ENCODE data around the gene KRTAP5-9. TPM values are rescaled to one million over a fixed set of nuclear protein-coding genes. Genes with fewer than 3 reads are reported as not detected.
A peak's percentile ranks its signal among the peaks of the same experiment; 100 is the strongest.
"Not testable (repeated sequence)": the region's sequence is repeated elsewhere in the genome, so short reads cannot be mapped to it uniquely, and the experiment has no call there.

KRTAP5-9 gene
- total RNA-seq, 1 donor, result 0.27 TPM

DNA sequence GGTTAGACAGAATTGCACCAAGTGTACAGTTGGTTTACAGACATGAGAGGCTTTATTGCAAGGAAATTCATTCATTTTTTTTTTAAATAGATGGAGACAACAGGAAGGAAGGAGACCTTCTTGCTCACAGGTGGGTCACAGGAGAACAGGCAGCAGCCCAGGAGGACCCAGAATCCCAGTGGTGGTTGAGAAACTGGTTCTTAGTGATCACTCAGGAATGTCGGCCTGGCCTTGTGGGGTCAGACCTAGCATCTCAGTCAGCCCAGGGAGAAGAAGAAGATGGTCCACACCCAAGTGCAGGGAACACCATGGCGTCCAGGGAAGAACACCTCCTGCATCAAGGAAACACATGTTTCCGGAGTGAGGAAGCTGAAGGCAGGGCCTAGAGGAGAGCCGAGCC, 33.6 kb downstream of the KRTAP5-9 start:
- DNase-seq (ENCODE audit: low read depth in 2 of 3, low spot score in 2 of 3), result no peak

DNA sequence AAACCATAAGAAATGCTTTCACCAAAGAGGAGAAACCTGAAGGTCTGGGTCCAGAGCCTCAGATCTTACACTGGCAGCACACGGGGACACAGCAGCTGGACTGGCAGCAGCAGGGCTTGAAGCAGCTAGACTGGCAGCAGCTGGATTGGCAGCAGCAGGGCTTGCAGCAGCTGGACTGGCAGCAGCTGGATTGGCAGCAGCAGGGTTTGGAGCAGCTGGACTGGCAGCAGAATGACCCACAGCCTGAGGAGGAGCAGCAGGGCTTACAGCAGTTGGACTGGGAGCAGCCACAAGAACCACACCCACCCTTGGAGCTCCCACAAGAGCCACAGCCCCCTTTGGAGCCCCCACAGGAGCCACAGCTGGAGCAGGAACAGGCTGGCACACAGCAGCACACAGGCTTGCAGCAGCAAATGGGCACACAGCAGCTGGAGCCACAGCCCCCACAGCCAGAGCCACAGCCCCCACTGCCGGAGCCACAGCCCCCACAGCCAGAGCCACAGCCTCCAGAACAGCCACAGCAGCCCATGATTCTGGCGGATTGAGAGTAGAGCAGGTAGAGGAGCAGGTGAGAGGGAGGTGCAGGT, 34.2 kb downstream of the KRTAP5-9 start, which contains the start of gene KRTAP5-11:
TSS of gene KRTAP5-11 (minus strand) at position 567 of the 587 bp plus-strand sequence. CDS start at position 529, 38 bp downstream.
- DNase-seq (ENCODE audit: low read depth in 2 of 3, low spot score in 2 of 3), result no peak

DNA sequence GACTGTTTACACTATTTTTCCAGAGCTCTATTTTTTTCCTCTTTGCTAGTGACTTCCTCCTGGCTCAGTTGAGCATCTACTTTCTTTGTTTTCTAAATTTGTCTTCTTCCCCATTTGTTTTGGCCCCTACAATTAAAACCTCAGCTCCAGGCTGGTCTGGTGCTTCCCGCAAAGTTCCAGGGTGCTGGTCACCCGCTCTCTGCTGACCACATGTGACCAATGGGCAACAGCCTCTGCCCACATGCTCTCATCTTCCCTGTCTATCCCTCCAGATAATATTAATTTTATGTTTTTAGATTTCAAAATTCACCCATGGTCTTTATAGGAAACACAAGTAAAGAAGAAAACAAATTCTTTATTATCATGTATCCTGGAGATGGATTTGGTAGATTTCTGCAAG, 34.7 kb downstream of the KRTAP5-9 start:
- DNase-seq (ENCODE audit: low read depth in 2 of 3, low spot score in 2 of 3), result not testable (repeated sequence)

DNA sequence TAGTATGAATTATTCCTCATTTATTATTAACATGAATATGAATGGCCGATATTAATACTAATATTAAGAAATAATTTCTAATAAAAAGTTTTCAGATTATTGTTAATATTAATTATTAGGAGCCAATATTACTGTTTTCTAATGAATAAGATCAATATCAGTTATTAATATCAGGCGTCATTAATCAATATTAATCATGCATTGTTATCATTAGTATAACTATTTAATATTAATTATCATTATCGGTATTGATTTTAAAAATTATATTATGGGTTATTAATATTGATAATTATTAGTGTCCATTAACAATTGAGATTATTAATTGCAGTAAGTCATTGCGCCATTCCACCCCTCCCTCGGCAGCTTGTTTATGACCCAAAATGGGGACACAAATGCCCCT, 37.5 kb downstream of the KRTAP5-9 start:
- not testable (repeated sequence) for DNase-seq (ENCODE audit: low read depth in 2 of 3, low spot score in 2 of 3)

DNA sequence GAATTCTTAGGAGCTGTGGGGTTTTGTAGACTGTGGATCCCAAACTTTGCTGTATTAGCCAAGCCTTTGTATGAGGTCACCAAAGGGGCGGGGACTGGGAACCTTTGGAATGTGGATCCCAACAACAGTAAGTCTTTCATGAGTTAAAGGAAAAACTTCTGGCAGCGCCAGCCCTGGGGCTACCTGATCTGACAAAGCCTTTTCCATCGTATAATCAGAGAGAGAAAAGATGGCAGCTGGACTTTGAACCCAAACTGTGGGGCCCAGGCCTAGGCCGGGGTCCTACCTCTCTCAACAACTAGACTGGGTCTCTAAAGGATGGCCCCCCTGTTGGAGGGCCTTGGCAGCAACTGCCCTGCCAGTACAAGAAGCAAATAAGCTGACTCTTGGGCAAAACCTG, 40.1 kb downstream of the KRTAP5-9 start:
- not testable (repeated sequence) for DNase-seq (ENCODE audit: low read depth in 2 of 3, low spot score in 2 of 3)

DNA sequence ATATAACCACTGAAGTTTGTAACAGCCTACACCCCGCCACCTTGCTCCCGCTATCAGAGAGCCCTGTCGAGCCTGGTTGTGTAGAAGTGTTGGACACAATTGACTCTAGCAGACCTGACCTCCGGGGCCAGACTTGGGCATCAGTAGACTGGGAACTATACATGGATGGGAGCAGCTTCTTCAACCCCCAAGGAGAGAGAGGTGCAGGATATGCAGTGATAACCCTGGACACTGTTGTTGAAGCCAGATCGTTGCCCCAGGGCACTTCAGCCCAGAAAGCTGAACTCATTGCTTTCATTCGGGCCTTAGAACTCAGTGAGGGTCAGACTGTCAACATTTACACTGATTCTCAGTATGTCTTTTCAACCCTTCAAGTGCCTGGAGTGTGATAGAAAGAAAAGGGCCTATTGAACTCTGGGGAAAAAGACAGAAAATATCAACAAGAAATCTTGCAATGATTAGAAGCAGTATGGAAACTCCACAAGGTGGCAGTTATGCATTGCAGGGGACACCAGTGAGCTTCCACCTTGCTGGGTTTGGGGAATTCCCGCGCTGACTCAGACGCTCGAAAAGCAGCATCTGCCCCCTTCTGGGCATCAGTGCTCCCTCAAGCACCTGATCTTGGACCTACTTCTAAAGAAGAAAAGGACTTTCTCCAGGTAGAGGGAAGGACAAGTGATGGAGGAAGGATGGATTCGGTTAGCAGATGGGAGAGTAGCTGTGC, 40.8 kb downstream of the KRTAP5-9 start:
- peak in 2 of 3 donors; percentile 56 to 68 for DNase-seq (ENCODE audit: low read depth in 2 of 3, low spot score in 2 of 3)

DNA sequence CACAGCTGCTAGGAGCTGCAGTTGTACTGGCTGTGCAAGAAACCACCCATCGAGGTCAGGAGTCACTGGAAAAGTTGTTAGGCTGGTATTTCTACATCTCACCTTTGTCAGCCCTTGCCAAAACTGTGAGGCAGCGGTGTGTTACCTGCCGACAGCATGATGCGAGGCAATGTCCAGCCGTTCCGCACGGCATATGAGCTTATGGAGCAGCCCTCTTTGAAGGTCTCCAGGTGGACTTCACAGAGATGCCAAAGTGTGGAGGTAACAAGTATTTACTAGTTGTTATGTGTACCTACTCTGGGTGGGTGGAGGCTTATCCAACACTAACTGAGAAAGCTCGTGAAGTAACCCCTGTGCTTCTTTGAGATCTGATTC, 41.3 kb downstream of the KRTAP5-9 start:
- not testable (repeated sequence) for DNase-seq (ENCODE audit: low read depth in 2 of 3, low spot score in 2 of 3)

Small RNAs within 50 kb of the gene (small RNA-seq; reads per million reads assigned to genes)
- gene AP000867.1 (not detected), gene KRTAP5-14P (not detected)

Other genes starting within 250 kb of the KRTAP5-9 start
- gene DHCR7, start 100.0 kb upstream of the KRTAP5-9 start, total RNA-seq, result 40.9 TPM
- 130 TPM for gene NADSYN1, start 95.2 kb upstream of the KRTAP5-9 start, total RNA-seq
- 0.27 TPM for gene KRTAP5-7, start 21.2 kb upstream of the KRTAP5-9 start, total RNA-seq
- not detected for gene KRTAP5-8, start 10.4 kb upstream of the KRTAP5-9 start, total RNA-seq
- not detected for gene KRTAP5-10, start 17.1 kb downstream of the KRTAP5-9 start, total RNA-seq
- not detected for gene KRTAP5-11, start 34.5 kb downstream of the KRTAP5-9 start, total RNA-seq

Data from hematopoietic multipotent progenitor cell (in vitro differentiated cells).